Left ventricle myocardium inferior (tissue), 1 donor: ENCODE data around the gene TEC. TPM values are rescaled to one million over a fixed set of nuclear protein-coding genes. Genes with fewer than 3 reads are reported as not detected.

Experiments
- DNase-seq: peaks from one replicate; pipeline ENCODE4 v3.0.0-alpha.2; 2020
- H3K27ac ChIP-seq: fragments of 200-600 bp; replicated peaks from 2 replicates; pipeline ENCODE4 v1.8.0; 2021
- H3K27me3 ChIP-seq: fragments of 200-600 bp; 2 replicates; pipeline ENCODE4 v1.8.0; 2021; ENCODE audit warnings: low read depth
- H3K36me3 ChIP-seq: fragments of 200-600 bp; 2 replicates; pipeline ENCODE4 v1.8.0; 2021
- H3K4me1 ChIP-seq: fragments of 200-600 bp; 2 replicates; pipeline ENCODE4 v1.8.0; 2021
- H3K4me3 ChIP-seq: fragments of 200-600 bp; 2 replicates; pipeline ENCODE4 v1.8.0; 2021; ENCODE audit warnings: mild to moderate bottlenecking, moderate library complexity
- H3K9me3 ChIP-seq: fragments of 200-600 bp; replicated peaks from 2 replicates; pipeline ENCODE4 v1.8.0; 2021
- intact Hi-C: fragments of 100-400 bp; cut with micrococcal nuclease; formaldehyde crosslinking; loops from one replicate; pipeline ENCODE4 v1.11.0; 2022
- total RNA-seq: library from RNA; stranded (reverse); fragmentation: NEBNext Ultra II Directional; extraction: Animal tissue kit (Norgen Biotek cat#: 25700); gene quantifications from one replicate; pipeline ENCODE4 v1.2.1, GENCODE V29; 2021
- TF ChIP-seq, protein P1 (sequence below): fragments of 200-600 bp; IDR thresholded peaks from 2 replicates; pipeline ENCODE4 v1.8.0; 2021; ENCODE audit warnings: antibody characterized with exemption, mild to moderate bottlenecking, borderline replicate concordance
- donor health status: DM: no; HTN: yes; CAD: no; lungs with severe emphysema.

Gene TEC
- total RNA-seq, 1 donor from 2014 or later: 1.9 TPM

DNA sequence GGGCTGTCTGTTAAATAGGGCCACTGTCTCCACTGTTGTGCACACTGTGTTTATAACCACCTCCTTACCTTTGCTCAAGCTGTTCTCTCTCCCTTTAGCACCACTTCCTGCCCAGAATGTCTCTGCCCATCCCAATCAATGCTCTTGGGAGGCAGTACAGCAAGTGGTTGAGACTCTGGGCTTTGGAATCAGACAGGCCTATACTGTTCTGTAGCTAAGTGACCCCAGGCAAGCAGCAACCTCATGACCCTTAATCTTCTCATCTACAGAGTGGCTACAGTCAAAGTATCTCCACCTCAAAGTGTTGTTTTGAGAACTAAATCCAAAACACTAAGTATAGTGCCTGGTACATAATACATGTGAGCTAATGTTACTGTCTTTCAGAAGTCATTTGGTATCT is 131.8 kb downstream of the TEC start:
- Histone ChIP-seq H3K27ac (no peak overlapping the region), H3K36me3 (peaks cover 7% of the 10 kb centered on the region), H3K4me1 (peaks cover 11% of the 10 kb centered on the region), H3K27me3 (no peaks in the 10 kb centered on the region), H3K9me3 (no peaks in the 10 kb centered on the region), H3K4me3 (no peak overlapping the region)
- DNase-seq: no peak
- intact Hi-C loops: no loop called here
- TF ChIP-seq, protein P1, sequence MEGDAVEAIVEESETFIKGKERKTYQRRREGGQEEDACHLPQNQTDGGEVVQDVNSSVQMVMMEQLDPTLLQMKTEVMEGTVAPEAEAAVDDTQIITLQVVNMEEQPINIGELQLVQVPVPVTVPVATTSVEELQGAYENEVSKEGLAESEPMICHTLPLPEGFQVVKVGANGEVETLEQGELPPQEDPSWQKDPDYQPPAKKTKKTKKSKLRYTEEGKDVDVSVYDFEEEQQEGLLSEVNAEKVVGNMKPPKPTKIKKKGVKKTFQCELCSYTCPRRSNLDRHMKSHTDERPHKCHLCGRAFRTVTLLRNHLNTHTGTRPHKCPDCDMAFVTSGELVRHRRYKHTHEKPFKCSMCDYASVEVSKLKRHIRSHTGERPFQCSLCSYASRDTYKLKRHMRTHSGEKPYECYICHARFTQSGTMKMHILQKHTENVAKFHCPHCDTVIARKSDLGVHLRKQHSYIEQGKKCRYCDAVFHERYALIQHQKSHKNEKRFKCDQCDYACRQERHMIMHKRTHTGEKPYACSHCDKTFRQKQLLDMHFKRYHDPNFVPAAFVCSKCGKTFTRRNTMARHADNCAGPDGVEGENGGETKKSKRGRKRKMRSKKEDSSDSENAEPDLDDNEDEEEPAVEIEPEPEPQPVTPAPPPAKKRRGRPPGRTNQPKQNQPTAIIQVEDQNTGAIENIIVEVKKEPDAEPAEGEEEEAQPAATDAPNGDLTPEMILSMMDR: no peak

DNA sequence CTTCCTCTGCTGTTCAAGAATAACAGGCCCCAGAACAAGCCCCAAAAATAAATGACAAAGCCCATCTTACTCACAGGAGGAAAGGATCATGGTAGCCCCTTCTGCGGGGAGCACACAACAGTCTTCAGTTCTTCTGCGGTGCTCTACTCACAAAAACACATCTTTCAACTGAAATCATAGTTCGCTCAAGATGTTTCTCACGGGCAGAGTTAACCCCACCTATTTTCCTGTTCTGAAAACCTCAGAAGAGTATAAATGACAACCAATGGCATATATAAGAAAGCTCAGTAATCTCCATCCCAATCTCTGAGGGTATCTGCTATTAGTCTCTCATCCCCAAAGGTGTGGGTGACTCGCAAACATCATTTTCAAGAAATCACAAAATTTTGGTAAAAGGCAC is 135.6 kb downstream of the TEC start, which contains the start of gene TXK:
TSS of gene TXK (minus strand) at position 170 of the 400 bp plus-strand sequence. CDS start at position 90, 80 bp downstream.
- TF ChIP-seq, protein P1: no peak
- Histone ChIP-seq H3K4me3 (no peak within 1 kb of the TSS), H3K4me1 (peaks cover 42% of the 10 kb centered on the region), H3K27ac (no peak within 1 kb of the TSS), H3K36me3 (peaks cover 7% of the 10 kb centered on the region), H3K9me3 (no peaks in the 10 kb centered on the region), H3K27me3 (no peaks in the 10 kb centered on the region)
- DNase-seq: no peak
- intact Hi-C loops: no loop called here

DNA sequence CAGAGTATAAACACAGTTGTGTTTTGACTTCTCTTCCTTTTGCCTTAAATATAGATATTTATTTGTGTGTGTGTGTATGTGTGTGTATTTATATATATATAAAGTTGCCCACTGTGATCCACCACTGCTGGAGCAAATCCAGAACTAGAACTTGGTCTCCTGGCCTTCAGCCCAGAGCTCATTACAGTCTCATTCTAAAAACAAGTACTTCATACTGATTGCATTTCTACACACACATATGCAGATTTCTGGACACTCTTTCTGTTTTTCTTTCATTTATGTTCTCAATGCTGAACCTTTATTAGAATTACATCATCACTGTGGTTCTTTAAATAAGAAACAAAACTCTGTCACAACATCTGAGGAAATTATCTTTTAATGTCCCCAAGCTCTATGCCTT is 136.0 kb downstream of the TEC start:
- H3K4me3 ChIP-seq: no peak overlapping the region
- DNase-seq: no peak
- H3K27me3 ChIP-seq: no peaks in the 10 kb centered on the region
- H3K27ac ChIP-seq: no peak overlapping the region
- intact Hi-C loops: no loop called here
- H3K36me3 ChIP-seq: peaks cover 7% of the 10 kb centered on the region
- no peaks in the 10 kb centered on the region for H3K9me3 ChIP-seq
- TF ChIP-seq, protein P1: no peak
- H3K4me1 ChIP-seq: peaks cover 46% of the 10 kb centered on the region

DNA sequence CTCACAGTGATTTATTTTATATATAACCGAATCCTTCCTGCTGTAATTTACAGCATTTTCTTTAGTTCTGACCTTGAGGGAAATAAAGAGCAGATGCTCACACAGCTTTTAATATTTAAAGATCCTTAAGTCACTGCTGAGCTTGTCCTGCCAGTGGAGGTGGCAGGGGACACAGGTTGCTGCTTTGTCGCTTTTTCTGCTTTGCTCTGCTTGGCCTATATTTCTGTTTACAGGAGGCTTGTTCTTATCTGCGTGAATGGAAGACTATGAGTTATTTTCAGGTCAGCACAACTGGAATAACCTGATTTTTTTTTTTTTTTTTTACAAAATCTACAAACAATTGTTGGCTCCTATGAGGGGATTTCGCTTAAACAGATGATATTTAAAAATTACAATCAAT is 137.9 kb downstream of the TEC start:
- intact Hi-C loops: no loop called here
- H3K36me3 ChIP-seq: peaks cover 7% of the 10 kb centered on the region
- H3K4me1 ChIP-seq: peaks cover 61% of the 10 kb centered on the region
- H3K4me3 ChIP-seq: no peak overlapping the region
- H3K27me3 ChIP-seq: no peaks in the 10 kb centered on the region
- TF ChIP-seq, protein P1: no peak
- H3K27ac ChIP-seq: no peak overlapping the region
- DNase-seq: no peak
- H3K9me3 ChIP-seq: no peaks in the 10 kb centered on the region

DNA sequence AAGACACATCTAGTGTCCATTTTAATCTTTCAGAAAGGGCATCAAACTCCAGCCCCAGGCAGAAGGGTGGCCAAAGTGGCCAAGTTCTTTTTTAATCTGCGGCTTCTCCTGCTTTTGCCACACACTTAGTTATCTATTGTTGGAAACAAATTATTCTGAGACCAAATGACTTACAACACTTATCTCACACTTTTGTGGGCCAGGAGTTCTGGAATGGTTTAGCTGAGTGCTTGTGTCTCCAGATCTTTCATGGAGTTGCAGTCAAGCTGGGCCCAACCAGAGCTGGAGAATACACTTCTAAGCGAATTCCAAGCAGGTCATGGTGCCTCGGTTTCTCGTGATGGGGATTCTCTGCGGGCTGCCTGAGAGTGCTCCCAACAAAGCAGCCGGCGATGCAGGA is 139.5 kb downstream of the TEC start:
- no peaks in the 10 kb centered on the region for H3K9me3 ChIP-seq
- TF ChIP-seq, protein P1: no peak
- H3K27me3 ChIP-seq: no peaks in the 10 kb centered on the region
- peak overlapping the region; percentile 34 for H3K27ac ChIP-seq
- no peaks in the 10 kb centered on the region for H3K36me3 ChIP-seq
- intact Hi-C loops: no loop called here
- H3K4me1 ChIP-seq: peaks cover 61% of the 10 kb centered on the region
- no peak overlapping the region for H3K4me3 ChIP-seq
- no peak for DNase-seq
